AG09309 (cell line): ENCODE measurements around the gene FKTN.

Source experiments
- DNase-seq: peaks from one replicate; pipeline ENCODE4 v3.0.0-alpha.2; 2010; ENCODE audit warnings: low read depth
- H3K4me3 ChIP-seq: 2 replicates; pipeline ENCODE4 v1.5.1; 2011; ENCODE audit warnings: mild to moderate bottlenecking, low read depth, low read length, moderate library complexity; ENCODE audit not compliant: control insufficient read depth
- CTCF ChIP-seq: IDR thresholded peaks from 2 replicates; pipeline ENCODE4 v1.5.1; 2011; ENCODE audit warnings: mild to moderate bottlenecking, low read depth, low read length, inconsistent platforms; ENCODE audit not compliant: insufficient read depth, control insufficient read depth; ENCODE audit errors: missing control alignments

The FKTN gene

DNA sequence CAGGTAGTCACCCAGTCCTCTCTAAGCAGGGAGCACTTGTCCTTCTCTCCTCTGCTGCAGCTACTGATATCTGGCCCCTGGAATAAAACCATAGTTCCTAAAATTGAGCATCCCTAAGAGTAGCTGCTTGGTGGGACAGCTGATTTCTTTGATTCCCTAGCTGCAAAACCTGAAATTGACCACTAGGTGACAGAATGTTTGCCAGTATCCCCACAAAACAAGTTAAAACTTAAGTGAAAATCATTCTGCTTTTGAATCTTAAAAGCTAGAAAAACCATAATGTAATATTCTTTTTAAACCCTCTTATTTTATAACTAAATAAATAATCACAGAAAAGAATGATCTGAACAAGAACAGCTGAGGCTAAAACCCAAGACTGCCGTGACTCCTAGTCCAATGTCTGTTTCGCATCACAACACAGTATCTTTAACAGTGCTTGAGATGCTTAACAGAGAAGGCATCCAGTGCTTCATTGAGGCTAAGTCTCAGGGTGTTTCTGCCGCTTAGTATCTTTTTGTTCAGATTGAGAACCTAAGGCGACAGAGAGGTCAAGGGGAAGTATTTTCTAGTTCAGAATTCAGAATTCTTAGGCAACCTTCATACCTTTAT lies 80.0 kb downstream of the FKTN start:
- no peak overlapping the region for H3K4me3 ChIP-seq
- DNase-seq = no peak
- peak; percentile 61 for TF ChIP-seq CTCF

DNA sequence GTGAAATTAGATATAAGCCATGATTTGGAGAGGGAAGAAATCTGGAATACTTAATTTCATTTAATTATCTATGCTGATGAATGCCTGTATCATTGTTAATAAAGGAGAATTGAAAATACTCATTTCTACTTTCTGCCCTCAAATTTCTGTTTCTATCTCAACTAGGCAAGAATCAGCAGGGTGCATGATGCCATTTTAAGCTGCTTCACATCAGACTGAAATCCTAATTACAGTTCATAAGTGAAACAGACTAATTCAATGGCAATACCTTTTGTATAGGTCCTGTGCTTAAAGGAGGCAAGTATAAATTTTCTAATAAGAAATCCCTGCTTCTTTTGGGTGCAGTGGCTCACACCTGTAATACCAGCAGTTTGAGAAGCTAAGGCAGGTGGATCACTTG lies 82.0 kb downstream of the FKTN start:
- DNase-seq = no peak
- no peak for TF ChIP-seq CTCF
- no peak overlapping the region for H3K4me3 ChIP-seq

GRCh38 chr9:105643795-105644194 lies 85.9 kb downstream of the FKTN start:
- DNase-seq = no peak
- no peak for TF ChIP-seq CTCF

GRCh38 chr9:105646879-105647594 lies 89.1 kb downstream of the FKTN start:
- DNase-seq = no peak
- no peak for TF ChIP-seq CTCF
- no peak overlapping the region for H3K4me3 ChIP-seq

More at GRCh38 chr9:105643795-105644194, 85.9 kb downstream of the FKTN start:
- H3K4me3 ChIP-seq = no peak overlapping the region

DNA sequence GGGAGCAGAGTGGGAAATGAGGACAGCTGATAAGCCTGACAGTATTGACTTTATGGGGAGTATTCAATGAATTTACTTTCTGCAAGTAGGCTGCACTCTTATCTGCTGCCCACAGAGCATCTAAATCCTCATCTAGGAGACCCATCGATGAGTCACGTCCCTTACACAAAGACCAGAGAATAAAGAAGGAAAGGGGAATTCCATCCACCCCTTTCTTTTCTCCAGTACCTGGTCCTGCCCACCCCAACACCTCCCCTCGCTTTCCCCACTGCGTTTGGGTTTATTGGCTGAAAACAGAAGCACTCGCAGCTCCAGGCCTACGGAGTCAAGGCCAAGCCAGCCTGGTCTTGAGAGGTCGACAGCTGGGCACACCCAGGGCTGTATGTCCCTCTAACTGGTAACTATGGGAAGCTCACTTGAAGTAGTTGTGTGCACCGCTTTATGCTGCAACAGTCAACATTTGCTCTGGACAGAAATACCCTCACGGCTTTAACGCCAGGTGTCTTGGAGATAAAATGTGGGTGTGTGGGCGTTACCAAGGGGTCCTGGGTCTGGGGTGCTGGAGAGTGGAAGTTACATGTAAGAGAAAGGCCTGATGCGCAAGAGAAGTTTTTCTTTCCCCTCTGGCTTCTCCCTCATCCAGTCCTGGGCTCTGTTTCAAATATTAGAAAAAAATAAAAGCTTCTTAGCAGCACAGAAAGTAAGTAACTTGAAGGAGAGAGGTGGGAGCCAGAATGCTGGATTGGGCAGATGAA lies 89.8 kb downstream of the FKTN start:
- no peak for TF ChIP-seq CTCF
- H3K4me3 ChIP-seq = no peak overlapping the region
- DNase-seq = no peak

- no peak for DNase-seq
- H3K4me3 ChIP-seq = no peak overlapping the region
- TF ChIP-seq CTCF = no peak
Observed at GRCh38 chr9:105651806-105652205, 93.9 kb downstream of the FKTN start.
